Measurements from ENCODE around the gene TRAM2. TPM values are rescaled to one million over a fixed set of nuclear protein-coding genes. Genes with fewer than 3 reads are reported as not detected.
A peak's percentile ranks its signal among the peaks of the same experiment; 100 is the strongest.

The TRAM2 gene
- total and polyA plus RNA-seq, 4 experiments from 2014 or later: 2.7 to 11.3 (median 7.5) TPM

- intact Hi-C loops (cut with micrococcal nuclease): no loop called here
- H3K9me3 ChIP-seq (ENCODE audit: control insufficient read depth in 1 of 2, low read length in 2 of 2): no peaks in the 10 kb centered on the region
- Mint-ChIP-seq H3K27ac (no peak overlapping the region), H3K36me3 (peaks cover 12 to 17% of the 10 kb centered on the region in 2 donors), H3K4me1 (peaks cover 7 to 22% (median 10%) of the 10 kb centered on the region in 4 donors), H3K9me3 (peaks cover 0 to 2% (median 0%) of the 10 kb centered on the region in 8 donors), H3K27me3 (no peaks in the 10 kb centered on the region), H3K4me3 (no peak overlapping the region)
- CTCF ChIA-PET (ENCODE audit: partially characterized antibody): no interaction called here
- no peaks in the 10 kb centered on the region for H3K27me3 ChIP-seq (ENCODE audit: insufficient read depth, low read length)
- POLR2A ChIA-PET (ENCODE audit: partially characterized antibody): no interaction called here
- peaks cover 4% of the 10 kb centered on the region for H3K4me1 ChIP-seq (ENCODE audit: insufficient read depth, low read length)
- H3K4me3 ChIP-seq (ENCODE audit: low read length in 2 of 2): no peak overlapping the region
- no peak for DNase-seq
- H3K36me3 ChIP-seq (ENCODE audit: insufficient read depth, low read length): no peaks in the 10 kb centered on the region
- no peak overlapping the region for H3K27ac ChIP-seq (ENCODE audit: low read depth, low read length)
These were observed 46.5 kb downstream of the TRAM2 start for GRCh38 chr6:52530351-52530750.

GRCh38 chr6:52529311-52529710, 47.5 kb downstream of the TRAM2 start:
- no peak overlapping the region for H3K4me3 ChIP-seq (ENCODE audit: low read length in 2 of 2)
- CTCF ChIA-PET (ENCODE audit: partially characterized antibody): no interaction called here
- no peak overlapping the region for H3K27ac ChIP-seq (ENCODE audit: low read depth, low read length)
- Mint-ChIP-seq H3K27ac (peak overlapping the region in 1 of 7 donors; percentile 24), H3K9me3 (peaks cover 0 to 2% (median 0%) of the 10 kb centered on the region in 8 donors), H3K27me3 (no peaks in the 10 kb centered on the region), H3K4me1 (peaks cover 4 to 15% (median 6%) of the 10 kb centered on the region in 4 donors), H3K36me3 (peaks cover 9 to 10% of the 10 kb centered on the region in 2 donors), H3K4me3 (no peak overlapping the region)
- POLR2A ChIA-PET (ENCODE audit: partially characterized antibody): no interaction called here
- no peaks in the 10 kb centered on the region for H3K36me3 ChIP-seq (ENCODE audit: insufficient read depth, low read length)
- no peaks in the 10 kb centered on the region for H3K9me3 ChIP-seq (ENCODE audit: control insufficient read depth in 1 of 2, low read length in 2 of 2)
- intact Hi-C loops (cut with micrococcal nuclease): no loop called here
- DNase-seq: no peak
- no peaks in the 10 kb centered on the region for H3K27me3 ChIP-seq (ENCODE audit: insufficient read depth, low read length)
- H3K4me1 ChIP-seq (ENCODE audit: insufficient read depth, low read length): no peaks in the 10 kb centered on the region

GRCh38 chr6:52527436-52527835, 49.4 kb downstream of the TRAM2 start:
- H3K36me3 Mint-ChIP-seq: peaks cover 5 to 10% of the 10 kb centered on the region in 2 donors
- no peaks in the 10 kb centered on the region for H3K9me3 ChIP-seq (ENCODE audit: control insufficient read depth in 1 of 2, low read length in 2 of 2)
- H3K4me1 Mint-ChIP-seq: peaks cover 9 to 15% (median 11%) of the 10 kb centered on the region in 4 donors
- no peaks in the 10 kb centered on the region for H3K36me3 ChIP-seq (ENCODE audit: insufficient read depth, low read length)
- no peak overlapping the region for H3K4me3 ChIP-seq (ENCODE audit: low read length in 2 of 2)
- no peak overlapping the region for H3K27ac ChIP-seq (ENCODE audit: low read depth, low read length)
- no peaks in the 10 kb centered on the region for H3K27me3 ChIP-seq (ENCODE audit: insufficient read depth, low read length)
- no peak for DNase-seq
- intact Hi-C loops (cut with micrococcal nuclease): no loop called here
- ChIA-PET POLR2A (ENCODE audit: partially characterized antibody) (no interaction called here), CTCF (ENCODE audit: partially characterized antibody) (interaction anchor here (2.1 kb wide), 1 partner anchor 125 kb away, joined by 4 read pairs; no protein-coding TSS in a partner anchor)
- H3K27ac Mint-ChIP-seq: no peak overlapping the region
- no peaks in the 10 kb centered on the region for H3K4me1 ChIP-seq (ENCODE audit: insufficient read depth, low read length)
- H3K27me3 Mint-ChIP-seq: no peaks in the 10 kb centered on the region
- H3K4me3 Mint-ChIP-seq: no peak overlapping the region
- H3K9me3 Mint-ChIP-seq: peaks cover 0 to 2% (median 0%) of the 10 kb centered on the region in 8 donors

GRCh38 chr6:52526634-52527033, 50.2 kb downstream of the TRAM2 start:
- peaks cover 5 to 10% of the 10 kb centered on the region in 2 donors for H3K36me3 Mint-ChIP-seq

GRCh38 chr6:52524918-52525317, 51.9 kb downstream of the TRAM2 start:
- Mint-ChIP-seq H3K36me3 (peaks cover 0 to 8% of the 10 kb centered on the region in 2 donors), H3K27me3 (no peaks in the 10 kb centered on the region), H3K9me3 (no peaks in the 10 kb centered on the region), H3K4me3 (no peak overlapping the region), H3K27ac (no peak overlapping the region), H3K4me1 (peaks cover 7 to 13% (median 9%) of the 10 kb centered on the region in 4 donors)
- intact Hi-C loops (cut with micrococcal nuclease): no loop called here
- H3K36me3 ChIP-seq (ENCODE audit: insufficient read depth, low read length): no peaks in the 10 kb centered on the region
- no peak for DNase-seq
- no peaks in the 10 kb centered on the region for H3K9me3 ChIP-seq (ENCODE audit: control insufficient read depth in 1 of 2, low read length in 2 of 2)
- no peaks in the 10 kb centered on the region for H3K4me1 ChIP-seq (ENCODE audit: insufficient read depth, low read length)
- H3K27me3 ChIP-seq (ENCODE audit: insufficient read depth, low read length): no peaks in the 10 kb centered on the region
- H3K27ac ChIP-seq (ENCODE audit: low read depth, low read length): no peak overlapping the region
- ChIA-PET POLR2A (ENCODE audit: partially characterized antibody) (no interaction called here), CTCF (ENCODE audit: partially characterized antibody) (interaction anchor here (1.1 to 1.3 kb wide), 2 partner anchors 9 to 127 kb away, joined by 3 read pairs; no protein-coding TSS in a partner anchor)
- no peak overlapping the region for H3K4me3 ChIP-seq (ENCODE audit: low read length in 2 of 2)

More at GRCh38 chr6:52526634-52527033, 50.2 kb downstream of the TRAM2 start:
- Mint-ChIP-seq H3K27ac (no peak overlapping the region), H3K27me3 (no peaks in the 10 kb centered on the region), H3K9me3 (peaks cover 0 to 2% (median 0%) of the 10 kb centered on the region in 8 donors), H3K4me3 (no peak overlapping the region), H3K4me1 (peaks cover 9 to 14% (median 9%) of the 10 kb centered on the region in 4 donors)
- Histone ChIP-seq H3K27me3 (ENCODE audit: insufficient read depth, low read length) (no peaks in the 10 kb centered on the region), H3K4me1 (ENCODE audit: insufficient read depth, low read length) (no peaks in the 10 kb centered on the region), H3K36me3 (ENCODE audit: insufficient read depth, low read length) (no peaks in the 10 kb centered on the region), H3K4me3 (ENCODE audit: low read length in 2 of 2) (no peak overlapping the region), H3K9me3 (ENCODE audit: control insufficient read depth in 1 of 2, low read length in 2 of 2) (no peaks in the 10 kb centered on the region), H3K27ac (ENCODE audit: low read depth, low read length) (no peak overlapping the region)
- intact Hi-C loops (cut with micrococcal nuclease): no loop called here
- CTCF ChIA-PET (ENCODE audit: partially characterized antibody): interaction anchor here (2.1 kb wide), 1 partner anchor 126 kb away, joined by 4 read pairs; no protein-coding TSS in a partner anchor
- POLR2A ChIA-PET (ENCODE audit: partially characterized antibody): no interaction called here
- DNase-seq: no peak

- no peak overlapping the region for H3K4me3 Mint-ChIP-seq
- H3K9me3 ChIP-seq (ENCODE audit: control insufficient read depth in 1 of 2, low read length in 2 of 2): no peaks in the 10 kb centered on the region
- H3K4me1 Mint-ChIP-seq: peaks cover 0 to 11% (median 5%) of the 10 kb centered on the region in 4 donors
- intact Hi-C loops (cut with micrococcal nuclease): no loop called here
- ChIA-PET POLR2A (ENCODE audit: partially characterized antibody) (no interaction called here), CTCF (ENCODE audit: partially characterized antibody) (interaction anchor here (0.6 kb wide), 1 partner anchor 105 kb away, joined by 3 read pairs; no protein-coding TSS in a partner anchor)
- no peaks in the 10 kb centered on the region for H3K4me1 ChIP-seq (ENCODE audit: insufficient read depth, low read length)
- no peak overlapping the region for H3K27ac ChIP-seq (ENCODE audit: low read depth, low read length)
- no peaks in the 10 kb centered on the region for H3K27me3 Mint-ChIP-seq
- DNase-seq: no peak
- no peaks in the 10 kb centered on the region for H3K36me3 ChIP-seq (ENCODE audit: insufficient read depth, low read length)
- H3K27me3 ChIP-seq (ENCODE audit: insufficient read depth, low read length): no peaks in the 10 kb centered on the region
- peaks cover 6 to 12% of the 10 kb centered on the region in 2 donors for H3K36me3 Mint-ChIP-seq
- H3K4me3 ChIP-seq (ENCODE audit: low read length in 2 of 2): no peak overlapping the region
- peak overlapping the region in 1 of 7 donors; percentile 34 for H3K27ac Mint-ChIP-seq
- no peaks in the 10 kb centered on the region for H3K9me3 Mint-ChIP-seq
These were observed 53.3 kb downstream of the TRAM2 start for GRCh38 chr6:52523378-52524142.

- Histone ChIP-seq H3K4me1 (ENCODE audit: insufficient read depth, low read length) (no peaks in the 10 kb centered on the region), H3K9me3 (ENCODE audit: control insufficient read depth in 1 of 2, low read length in 2 of 2) (no peaks in the 10 kb centered on the region), H3K4me3 (ENCODE audit: low read length in 2 of 2) (no peak overlapping the region), H3K27me3 (ENCODE audit: insufficient read depth, low read length) (no peaks in the 10 kb centered on the region), H3K36me3 (ENCODE audit: insufficient read depth, low read length) (no peaks in the 10 kb centered on the region), H3K27ac (ENCODE audit: low read depth, low read length) (no peak overlapping the region)
- no peak for DNase-seq
- Mint-ChIP-seq H3K9me3 (peaks cover 0 to 2% (median 0%) of the 10 kb centered on the region in 8 donors), H3K36me3 (peaks cover 8 to 12% of the 10 kb centered on the region in 2 donors), H3K27ac (no peak overlapping the region), H3K4me1 (peaks cover 0 to 11% (median 6%) of the 10 kb centered on the region in 4 donors), H3K27me3 (no peaks in the 10 kb centered on the region), H3K4me3 (no peak overlapping the region)
- intact Hi-C loops (cut with micrococcal nuclease): no loop called here
- CTCF ChIA-PET (ENCODE audit: partially characterized antibody): no interaction called here
- POLR2A ChIA-PET (ENCODE audit: partially characterized antibody): no interaction called here
These were observed 54.2 kb downstream of the TRAM2 start for GRCh38 chr6:52522655-52523054.

All from CD4-positive, alpha-beta memory T cell (primary cell).